Bronchial epithelial cell (primary cell): ENCODE measurements around the gene PEDS1. TPM values are rescaled to one million over a fixed set of nuclear protein-coding genes. Genes with fewer than 3 reads are reported as not detected.
"Not testable (repeated sequence)": the region's sequence is repeated elsewhere in the genome, so short reads cannot be mapped to it uniquely, and the experiment has no call there.

Experiments used
- DNase-seq: peaks from one replicate; pipeline ENCODE4 v3.0.0-alpha.2; 2010; ENCODE audit warnings: low read depth
- FAIRE-seq: peaks from 2 replicates; lab custom pipeline; 2011; peaks lifted over from hg19 to GRCh38; lab: Jason Lieb, UNC
- H3K27me3 ChIP-seq: 2 replicates; pipeline ENCODE4 v1.5.1; 2011; ENCODE audit warnings: low read length; ENCODE audit not compliant: control insufficient read depth, insufficient read depth
- H3K36me3 ChIP-seq: 2 replicates; pipeline ENCODE4 v1.5.1; 2011; ENCODE audit warnings: low read length; ENCODE audit not compliant: control insufficient read depth, insufficient read depth
- H3K4me3 ChIP-seq: 2 replicates; pipeline ENCODE4 v1.5.1; 2011; ENCODE audit warnings: mild to moderate bottlenecking, low read depth, low read length, control low read depth
- total RNA-seq: library from RNA; depleted of rRNA; stranded (reverse); fragments of >200 nt; gene quantifications from 2 replicates; pipeline ENCODE4 v1.2.1, GENCODE V29; 2014
- TF ChIP-seq, protein P1 (sequence below): IDR thresholded peaks from 2 replicates; pipeline ENCODE4 v1.5.1; 2011; ENCODE audit warnings: mild to moderate bottlenecking, moderate library complexity, low read length, control low read depth, inconsistent platforms; ENCODE audit not compliant: insufficient read depth, severe bottlenecking

Gene PEDS1
- total RNA-seq, 1 donor from 2014 or later = 9.7 TPM

GRCh38 chr20:50107086-50107660 lies 46.4 kb downstream of the PEDS1 start:
- peaks cover 4% of the 10 kb centered on the region for H3K36me3 ChIP-seq
- no peaks in the 10 kb centered on the region for H3K27me3 ChIP-seq
- FAIRE-seq (no peak), DNase-seq (no peak)
- TF ChIP-seq, protein P1, sequence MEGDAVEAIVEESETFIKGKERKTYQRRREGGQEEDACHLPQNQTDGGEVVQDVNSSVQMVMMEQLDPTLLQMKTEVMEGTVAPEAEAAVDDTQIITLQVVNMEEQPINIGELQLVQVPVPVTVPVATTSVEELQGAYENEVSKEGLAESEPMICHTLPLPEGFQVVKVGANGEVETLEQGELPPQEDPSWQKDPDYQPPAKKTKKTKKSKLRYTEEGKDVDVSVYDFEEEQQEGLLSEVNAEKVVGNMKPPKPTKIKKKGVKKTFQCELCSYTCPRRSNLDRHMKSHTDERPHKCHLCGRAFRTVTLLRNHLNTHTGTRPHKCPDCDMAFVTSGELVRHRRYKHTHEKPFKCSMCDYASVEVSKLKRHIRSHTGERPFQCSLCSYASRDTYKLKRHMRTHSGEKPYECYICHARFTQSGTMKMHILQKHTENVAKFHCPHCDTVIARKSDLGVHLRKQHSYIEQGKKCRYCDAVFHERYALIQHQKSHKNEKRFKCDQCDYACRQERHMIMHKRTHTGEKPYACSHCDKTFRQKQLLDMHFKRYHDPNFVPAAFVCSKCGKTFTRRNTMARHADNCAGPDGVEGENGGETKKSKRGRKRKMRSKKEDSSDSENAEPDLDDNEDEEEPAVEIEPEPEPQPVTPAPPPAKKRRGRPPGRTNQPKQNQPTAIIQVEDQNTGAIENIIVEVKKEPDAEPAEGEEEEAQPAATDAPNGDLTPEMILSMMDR = no peak
- H3K4me3 ChIP-seq = no peak overlapping the region

GRCh38 chr20:50106669-50107068 lies 46.9 kb downstream of the PEDS1 start:
- not testable (repeated sequence) for H3K36me3 ChIP-seq, DNase-seq, H3K27me3 ChIP-seq, FAIRE-seq, H3K4me3 ChIP-seq

Other genes starting within 250 kb of the PEDS1 start
- gene SPATA2, start 238.2 kb downstream of the PEDS1 start, total RNA-seq = 0.79 and 1.0 TPM in 2 replicates
- gene RNF114, start 217.3 kb downstream of the PEDS1 start, total RNA-seq = 28.2 and 67.1 TPM in 2 replicates
- not detected in 2 replicates for gene SNAI1, start 170.7 kb downstream of the PEDS1 start, total RNA-seq
- gene UBE2V1, start 40.6 kb downstream of the PEDS1 start, total RNA-seq = 18.4 and 30.2 TPM in 2 replicates
- 71.3 and 118 TPM in 2 replicates for gene CEBPB, start 37.1 kb upstream of the PEDS1 start, total RNA-seq